Calu3 (cell line): ENCODE data around the gene SAC3D1. TPM values are rescaled to one million over a fixed set of nuclear protein-coding genes. Genes with fewer than 3 reads are reported as not detected.
"Not testable (repeated sequence)": the region's sequence is repeated elsewhere in the genome, so short reads cannot be mapped to it uniquely, and the experiment has no call there.

Experiments
- BruUV-seq: library from RNA; stranded (reverse); fragments of 400-500 nt; replicated peaks from 2 replicates; lab custom pipeline; 2021; lab: Mats Ljungman, UMichigan
- CTCF ChIA-PET: fragments of 300-600 bp; sonication (Branson Sonifier 250); formaldehyde crosslinking; loops from one replicate; lab custom pipeline; 2022; ENCODE audit warnings: antibody characterized with exemption; lab: Charles Lee
- DNase-seq: peaks from one replicate; pipeline ENCODE4 v3.0.0; 2022
- H3K27ac Mint-ChIP-seq: one replicate; pipeline ENCODE4 v1.8.0; 2022; ENCODE audit warnings: mixed read lengths; ENCODE audit not compliant: unreplicated experiment
- H3K27me3 Mint-ChIP-seq: one replicate; pipeline ENCODE4 v1.8.0; 2022; ENCODE audit warnings: mixed read lengths; ENCODE audit not compliant: unreplicated experiment
- H3K36me3 Mint-ChIP-seq: one replicate; pipeline ENCODE4 v1.8.0; 2022; ENCODE audit warnings: mild to moderate bottlenecking, moderate library complexity, mixed read lengths; ENCODE audit not compliant: insufficient read depth, unreplicated experiment
- H3K4me1 Mint-ChIP-seq: one replicate; pipeline ENCODE4 v1.8.0; 2022; ENCODE audit warnings: mild to moderate bottlenecking, low read depth, mixed read lengths; ENCODE audit not compliant: unreplicated experiment
- H3K4me3 Mint-ChIP-seq: one replicate; pipeline ENCODE4 v1.8.0; 2022; ENCODE audit warnings: mild to moderate bottlenecking, low read depth, moderate library complexity, mixed read lengths; ENCODE audit not compliant: unreplicated experiment
- H3K9me3 Mint-ChIP-seq: one replicate; pipeline ENCODE4 v1.8.0; 2022; ENCODE audit warnings: low read depth, mixed read lengths; ENCODE audit not compliant: unreplicated experiment
- CTCF ChIP-seq: fragments of 200-600 bp; IDR thresholded peaks from one replicate; pipeline ENCODE4 v1.8.0; 2022; ENCODE audit warnings: antibody characterized with exemption; ENCODE audit not compliant: unreplicated experiment
- intact Hi-C: fragments of 100-400 bp; cut with micrococcal nuclease; formaldehyde crosslinking; loops from one replicate; pipeline ENCODE4 v1.10.0; 2022; ENCODE audit not compliant: unreplicated experiment
- total RNA-seq: library from RNA; stranded (reverse); gene quantifications from 2 replicates; pipeline ENCODE4 v1.2.3, GENCODE V29; 2022

SAC3D1 gene
- total RNA-seq, 1 experiment from 2014 or later = 17.6 TPM

- H3K27me3 Mint-ChIP-seq = no peaks in the 10 kb centered on the region
- intact Hi-C loops = no loop called here
- no peak for DNase-seq
- CTCF ChIA-PET = no interaction called here
- H3K4me1 Mint-ChIP-seq = peaks cover 13% of the 10 kb centered on the region
- no peak for TF ChIP-seq CTCF
- BruUV-seq = no TSS peak
- H3K4me3 Mint-ChIP-seq = no peak overlapping the region
- H3K36me3 Mint-ChIP-seq = peaks cover 6% of the 10 kb centered on the region
- no peaks in the 10 kb centered on the region for H3K9me3 Mint-ChIP-seq
- no peak overlapping the region for H3K27ac Mint-ChIP-seq
Measured at GRCh38 chr11:65002706-65003105, 38.3 kb upstream of the SAC3D1 start.

- no peaks in the 10 kb centered on the region for H3K9me3 Mint-ChIP-seq
- H3K36me3 Mint-ChIP-seq = peaks cover 6% of the 10 kb centered on the region
- H3K4me3 Mint-ChIP-seq = no peak overlapping the region
- DNase-seq = no peak
- intact Hi-C loops = no loop called here
- no peak for TF ChIP-seq CTCF
- CTCF ChIA-PET = no interaction called here
- no peaks in the 10 kb centered on the region for H3K27me3 Mint-ChIP-seq
- BruUV-seq = no TSS peak
- no peak overlapping the region for H3K27ac Mint-ChIP-seq
- H3K4me1 Mint-ChIP-seq = peaks cover 10% of the 10 kb centered on the region
Measured at GRCh38 chr11:65003282-65003681, 37.7 kb upstream of the SAC3D1 start.

GRCh38 chr11:65003968-65004367 is 37.0 kb upstream of the SAC3D1 start:
- CTCF ChIA-PET = interaction anchor here (0.8 kb wide), 1 partner anchor 106 kb away, joined by 3 read pairs; no protein-coding TSS in a partner anchor
- intact Hi-C loops, H3K4me3 Mint-ChIP-seq, H3K27ac Mint-ChIP-seq, H3K27me3 Mint-ChIP-seq, H3K9me3 Mint-ChIP-seq, H3K4me1 Mint-ChIP-seq, DNase-seq, H3K36me3 Mint-ChIP-seq, BruUV-seq: not testable (repeated sequence)

GRCh38 chr11:65008016-65008415 is 33.0 kb upstream of the SAC3D1 start:
- peak overlapping the region; percentile 52 for H3K27ac Mint-ChIP-seq

More at GRCh38 chr11:65008016-65008415, 33.0 kb upstream of the SAC3D1 start:
- H3K4me3 Mint-ChIP-seq = no peak overlapping the region
- H3K36me3 Mint-ChIP-seq = peaks cover 7% of the 10 kb centered on the region
- peaks cover 4% of the 10 kb centered on the region for H3K4me1 Mint-ChIP-seq
- intact Hi-C loops = no loop called here
- no peaks in the 10 kb centered on the region for H3K9me3 Mint-ChIP-seq
- no peak for TF ChIP-seq CTCF
- no peak for DNase-seq
- no TSS peak for BruUV-seq
- no peaks in the 10 kb centered on the region for H3K27me3 Mint-ChIP-seq
- CTCF ChIA-PET = interaction anchor here (1.1 to 1.8 kb wide), 2 partner anchors 9 to 11 kb away, joined by 3 to 12 read pairs; partner anchors contain the start of gene BATF2
